Peyer's patch (tissue), 4 donors: Measurements from ENCODE around the gene PATZ1. TPM values are rescaled to one million over a fixed set of nuclear protein-coding genes. Genes with fewer than 3 reads are reported as not detected.

Experiments used
- DNase-seq, 3 donors: peaks; one replicate each; pipeline ENCODE4 v3.0.0-alpha.2; 2017 to 2019
- H3K27ac ChIP-seq, 4 donors: fragments of 200-600 bp; sonication (generic); one replicate each; pipeline ENCODE4 v1.5.1; 2016 to 2019
- H3K27me3 ChIP-seq, 2 donors: fragments of 200-600 bp; sonication (generic); one replicate each; pipeline ENCODE4 v1.5.1; 2019
- H3K36me3 ChIP-seq, 3 donors: fragments of 200-600 bp; sonication (generic); one replicate each; pipeline ENCODE4 v1.5.1; 2016 to 2019
- H3K4me1 ChIP-seq, 4 donors: fragments of 200-600 bp; sonication (generic); one replicate each; pipeline ENCODE4 v1.5.1; 2016 to 2019
- H3K4me3 ChIP-seq, 4 donors: fragments of 200-600 bp; sonication (generic); 1 replicate in 3 of 4; 2 replicates in 1 of 4; pipeline ENCODE4 v1.5.1; 2016 to 2019; ENCODE audit warnings: mild to moderate bottlenecking in 1 of 4
- H3K9me3 ChIP-seq, 4 donors: fragments of 200-600 bp; sonication (generic); one replicate each; pipeline ENCODE4 v1.5.1; 2016 to 2019; ENCODE audit warnings: mild to moderate bottlenecking in 1 of 4
- POLR2A ChIP-seq, 2 donors: fragments of 450-650 bp; IDR thresholded peaks; one replicate each; pipeline ENCODE4 v1.5.1; 2017; ENCODE audit warnings: antibody characterized with exemption in 2 of 2, mild to moderate bottlenecking in 2 of 2, moderate library complexity in 2 of 2
- total RNA-seq, 4 donors: library from RNA; depleted of rRNA; stranded (reverse); fragments of >200 nt; gene quantifications; one replicate each; pipeline ENCODE4 v1.1.0, GENCODE V29; 2016
- TF ChIP-seq, protein P1 (sequence below), 6 experiments: fragments of 450-650 bp in 4 of 6; fragments of 200-600 bp in 2 of 6; sonication (generic) in 1 of 6; IDR thresholded peaks; one replicate each; pipeline ENCODE4 v1.5.1; 2017 to 2019; ENCODE audit warnings: antibody characterized with exemption in 6 of 6, mild to moderate bottlenecking in 3 of 6, moderate library complexity in 1 of 6

PATZ1 gene
- total RNA-seq, 4 donors from 2014 or later = 12.4 to 28.3 (median 21.2) TPM

- no peak overlapping the region for H3K4me3 ChIP-seq
- TF ChIP-seq POLR2A (IDR thresholded peaks at IDR 0.05) = no peak
- TF ChIP-seq, protein P1, sequence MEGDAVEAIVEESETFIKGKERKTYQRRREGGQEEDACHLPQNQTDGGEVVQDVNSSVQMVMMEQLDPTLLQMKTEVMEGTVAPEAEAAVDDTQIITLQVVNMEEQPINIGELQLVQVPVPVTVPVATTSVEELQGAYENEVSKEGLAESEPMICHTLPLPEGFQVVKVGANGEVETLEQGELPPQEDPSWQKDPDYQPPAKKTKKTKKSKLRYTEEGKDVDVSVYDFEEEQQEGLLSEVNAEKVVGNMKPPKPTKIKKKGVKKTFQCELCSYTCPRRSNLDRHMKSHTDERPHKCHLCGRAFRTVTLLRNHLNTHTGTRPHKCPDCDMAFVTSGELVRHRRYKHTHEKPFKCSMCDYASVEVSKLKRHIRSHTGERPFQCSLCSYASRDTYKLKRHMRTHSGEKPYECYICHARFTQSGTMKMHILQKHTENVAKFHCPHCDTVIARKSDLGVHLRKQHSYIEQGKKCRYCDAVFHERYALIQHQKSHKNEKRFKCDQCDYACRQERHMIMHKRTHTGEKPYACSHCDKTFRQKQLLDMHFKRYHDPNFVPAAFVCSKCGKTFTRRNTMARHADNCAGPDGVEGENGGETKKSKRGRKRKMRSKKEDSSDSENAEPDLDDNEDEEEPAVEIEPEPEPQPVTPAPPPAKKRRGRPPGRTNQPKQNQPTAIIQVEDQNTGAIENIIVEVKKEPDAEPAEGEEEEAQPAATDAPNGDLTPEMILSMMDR (IDR thresholded peaks at IDR 0.05) = no peak
- H3K27me3 ChIP-seq = no peaks in the 10 kb centered on the region
- H3K36me3 ChIP-seq = no peaks in the 10 kb centered on the region
- no peaks in the 10 kb centered on the region for H3K9me3 ChIP-seq
- H3K4me1 ChIP-seq = no peaks in the 10 kb centered on the region
- no peak overlapping the region for H3K27ac ChIP-seq
- no peak for DNase-seq
These were observed 21.3 kb upstream of the PATZ1 start for GRCh38 chr22:31367426-31367825.

GRCh38 chr22:31363885-31364465, 17.8 kb upstream of the PATZ1 start:
- Histone ChIP-seq H3K4me1 (no peaks in the 10 kb centered on the region), H3K27ac (no peak overlapping the region), H3K4me3 (no peak overlapping the region), H3K9me3 (no peaks in the 10 kb centered on the region), H3K27me3 (no peaks in the 10 kb centered on the region), H3K36me3 (no peaks in the 10 kb centered on the region)
- TF ChIP-seq, protein P1 (IDR thresholded peaks at IDR 0.05) = no peak
- no peak for TF ChIP-seq POLR2A (IDR thresholded peaks at IDR 0.05)
- no peak for DNase-seq

DNA sequence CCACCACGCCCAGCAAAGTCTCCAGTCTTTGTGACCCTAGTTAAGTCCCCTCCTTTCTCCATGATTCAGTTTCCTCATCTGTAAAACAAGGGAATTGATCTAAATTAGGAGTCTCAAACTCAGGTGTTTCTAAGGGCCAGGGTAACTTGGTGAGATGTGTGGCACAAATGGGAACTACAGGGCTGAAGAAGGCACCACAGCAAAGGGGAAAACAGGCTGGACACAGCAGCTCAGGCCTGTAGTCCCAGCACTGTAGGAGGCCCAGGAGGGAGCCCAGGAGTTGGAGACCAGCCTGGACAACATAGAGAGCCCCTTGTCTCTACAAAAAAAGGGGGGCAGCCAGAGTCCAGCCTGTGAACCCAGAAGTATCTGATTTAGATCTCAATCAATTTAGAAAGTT, 15.6 kb upstream of the PATZ1 start:
- no peak for DNase-seq
- Histone ChIP-seq H3K4me1 (no peaks in the 10 kb centered on the region), H3K9me3 (no peaks in the 10 kb centered on the region), H3K27ac (no peak overlapping the region), H3K27me3 (no peaks in the 10 kb centered on the region), H3K4me3 (no peak overlapping the region), H3K36me3 (no peaks in the 10 kb centered on the region)
- TF ChIP-seq, protein P1 (IDR thresholded peaks at IDR 0.05) = no peak
- TF ChIP-seq POLR2A (IDR thresholded peaks at IDR 0.05) = no peak

- DNase-seq = no peak
- no peaks in the 10 kb centered on the region for H3K9me3 ChIP-seq
- no peak overlapping the region for H3K27ac ChIP-seq
- no peak overlapping the region for H3K4me3 ChIP-seq
- no peaks in the 10 kb centered on the region for H3K27me3 ChIP-seq
- no peaks in the 10 kb centered on the region for H3K36me3 ChIP-seq
- TF ChIP-seq POLR2A (IDR thresholded peaks at IDR 0.05) = no peak
- TF ChIP-seq, protein P1 (IDR thresholded peaks at IDR 0.05) = no peak
- no peaks in the 10 kb centered on the region for H3K4me1 ChIP-seq
These were observed 13.9 kb upstream of the PATZ1 start for GRCh38 chr22:31360029-31360428.

DNA sequence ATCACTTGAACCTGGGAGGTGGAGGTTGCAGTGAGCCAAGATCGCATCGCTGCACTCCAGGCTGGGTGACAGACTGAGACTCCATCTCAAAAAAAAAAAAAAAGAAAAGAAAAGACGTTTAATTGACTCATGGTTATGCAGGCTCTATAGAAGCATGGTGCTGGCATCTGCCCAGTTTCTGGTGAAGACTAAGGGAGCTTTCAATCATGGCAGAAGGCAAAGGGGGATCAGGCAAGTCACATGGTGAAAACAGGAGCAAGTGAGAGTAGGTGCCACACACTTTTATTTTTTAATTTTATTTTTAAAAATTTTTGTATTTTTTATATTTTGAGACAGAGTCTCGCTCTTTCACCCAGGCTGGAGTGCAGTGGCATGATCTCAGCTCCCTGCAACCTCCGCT, 8.4 kb upstream of the PATZ1 start:
- Histone ChIP-seq H3K4me1 (no peaks in the 10 kb centered on the region), H3K9me3 (no peaks in the 10 kb centered on the region), H3K4me3 (no peak overlapping the region), H3K36me3 (no peaks in the 10 kb centered on the region), H3K27ac (no peak overlapping the region), H3K27me3 (no peaks in the 10 kb centered on the region)
- TF ChIP-seq POLR2A (IDR thresholded peaks at IDR 0.05) = no peak
- TF ChIP-seq, protein P1 (IDR thresholded peaks at IDR 0.05) = no peak
- no peak for DNase-seq

DNA sequence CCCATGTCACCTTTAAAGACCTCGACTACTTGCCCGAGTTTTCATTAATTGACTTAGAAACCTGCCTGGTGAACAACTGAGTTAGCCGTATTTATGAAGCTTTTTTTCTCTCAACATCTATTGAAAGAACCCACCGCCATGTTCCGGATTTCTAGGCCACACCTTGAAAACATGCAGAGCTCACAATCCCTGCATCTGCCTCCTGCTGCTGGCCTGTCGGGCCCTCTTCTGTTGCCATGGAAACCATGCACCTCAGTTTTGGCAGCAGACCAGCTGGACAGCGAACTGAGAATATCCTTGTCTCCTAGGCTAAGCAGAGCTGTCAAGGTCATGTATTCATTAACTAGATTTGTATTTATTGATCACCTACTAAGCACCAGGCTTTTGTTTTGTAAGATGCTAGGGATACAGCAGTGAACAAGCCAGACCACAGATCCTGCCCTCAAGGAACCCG, 4.3 kb upstream of the PATZ1 start:
- H3K9me3 ChIP-seq = no peaks in the 10 kb centered on the region
- DNase-seq = no peak
- TF ChIP-seq, protein P1 (IDR thresholded peaks at IDR 0.05) = no peak
- no peak for TF ChIP-seq POLR2A (IDR thresholded peaks at IDR 0.05)
- no peaks in the 10 kb centered on the region for H3K36me3 ChIP-seq
- H3K4me3 ChIP-seq = no peak overlapping the region
- H3K4me1 ChIP-seq = peaks cover 0 to 9% (median 0%) of the 10 kb centered on the region in 4 donors
- no peaks in the 10 kb centered on the region for H3K27me3 ChIP-seq
- no peak overlapping the region for H3K27ac ChIP-seq
